ENCODE measurements around the gene C19orf12.

Gene C19orf12

DNA sequence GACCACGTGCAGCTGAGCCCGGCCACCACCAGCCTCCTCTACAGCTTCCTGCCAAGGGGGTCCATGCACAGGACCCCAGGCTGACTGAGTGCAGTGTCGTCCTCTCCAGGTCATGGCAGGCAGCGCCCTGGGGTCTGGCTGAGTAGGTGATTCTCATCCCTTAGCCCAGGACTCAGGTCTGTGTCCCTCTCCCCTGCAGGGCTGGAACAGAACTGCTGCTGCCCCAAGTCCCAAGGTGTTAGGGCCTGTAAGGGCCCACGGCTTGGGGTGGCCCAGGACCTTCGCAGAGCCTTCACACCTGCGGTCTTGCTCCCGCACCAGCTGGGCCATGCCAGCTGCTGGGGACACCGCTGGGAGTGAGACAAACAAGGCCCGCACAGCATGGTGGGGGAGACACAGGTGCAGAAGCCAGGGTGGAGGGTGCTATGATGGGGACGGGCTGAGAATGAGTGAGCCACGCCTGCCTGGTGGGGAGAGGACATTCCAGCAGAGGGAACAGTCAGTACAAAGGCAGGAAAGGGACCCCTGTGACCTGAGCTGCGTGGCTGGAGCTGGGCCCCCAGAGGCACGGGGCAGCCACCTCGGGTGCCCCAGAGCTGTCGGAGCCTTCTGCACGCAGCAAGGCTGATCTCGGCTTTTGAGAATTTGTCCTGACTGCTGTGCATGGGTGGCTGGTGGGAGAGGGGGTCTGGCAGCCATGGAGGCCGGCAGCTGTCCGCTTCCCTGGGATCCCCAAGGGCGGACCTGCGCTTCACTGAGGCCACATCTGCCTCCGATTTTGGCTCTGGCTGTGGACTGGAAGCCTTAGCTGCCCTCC is 37.9 kb downstream of the C19orf12 start:
- TF ChIP-seq, protein P1, sequence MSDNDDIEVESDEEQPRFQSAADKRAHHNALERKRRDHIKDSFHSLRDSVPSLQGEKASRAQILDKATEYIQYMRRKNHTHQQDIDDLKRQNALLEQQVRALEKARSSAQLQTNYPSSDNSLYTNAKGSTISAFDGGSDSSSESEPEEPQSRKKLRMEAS (IDR thresholded peaks at IDR 0.05; ENCODE audit: low read depth, low read length), result no peak
- TF ChIP-seq, protein P2, sequence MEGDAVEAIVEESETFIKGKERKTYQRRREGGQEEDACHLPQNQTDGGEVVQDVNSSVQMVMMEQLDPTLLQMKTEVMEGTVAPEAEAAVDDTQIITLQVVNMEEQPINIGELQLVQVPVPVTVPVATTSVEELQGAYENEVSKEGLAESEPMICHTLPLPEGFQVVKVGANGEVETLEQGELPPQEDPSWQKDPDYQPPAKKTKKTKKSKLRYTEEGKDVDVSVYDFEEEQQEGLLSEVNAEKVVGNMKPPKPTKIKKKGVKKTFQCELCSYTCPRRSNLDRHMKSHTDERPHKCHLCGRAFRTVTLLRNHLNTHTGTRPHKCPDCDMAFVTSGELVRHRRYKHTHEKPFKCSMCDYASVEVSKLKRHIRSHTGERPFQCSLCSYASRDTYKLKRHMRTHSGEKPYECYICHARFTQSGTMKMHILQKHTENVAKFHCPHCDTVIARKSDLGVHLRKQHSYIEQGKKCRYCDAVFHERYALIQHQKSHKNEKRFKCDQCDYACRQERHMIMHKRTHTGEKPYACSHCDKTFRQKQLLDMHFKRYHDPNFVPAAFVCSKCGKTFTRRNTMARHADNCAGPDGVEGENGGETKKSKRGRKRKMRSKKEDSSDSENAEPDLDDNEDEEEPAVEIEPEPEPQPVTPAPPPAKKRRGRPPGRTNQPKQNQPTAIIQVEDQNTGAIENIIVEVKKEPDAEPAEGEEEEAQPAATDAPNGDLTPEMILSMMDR (IDR thresholded peaks at IDR 0.05; ENCODE audit: low read depth, low read length), result no peak
- TF ChIP-seq POLR2A (IDR thresholded peaks at IDR 0.05; ENCODE audit: extremely low read depth, insufficient read length) (no peak), MYC (IDR thresholded peaks at IDR 0.05; ENCODE audit: low read depth, low read length) (no peak)
- no peak overlapping the region for H3K4me3 ChIP-seq (ENCODE audit: low read depth, low read length)
- no peak for DNase-seq (ENCODE audit: low read depth)

DNA sequence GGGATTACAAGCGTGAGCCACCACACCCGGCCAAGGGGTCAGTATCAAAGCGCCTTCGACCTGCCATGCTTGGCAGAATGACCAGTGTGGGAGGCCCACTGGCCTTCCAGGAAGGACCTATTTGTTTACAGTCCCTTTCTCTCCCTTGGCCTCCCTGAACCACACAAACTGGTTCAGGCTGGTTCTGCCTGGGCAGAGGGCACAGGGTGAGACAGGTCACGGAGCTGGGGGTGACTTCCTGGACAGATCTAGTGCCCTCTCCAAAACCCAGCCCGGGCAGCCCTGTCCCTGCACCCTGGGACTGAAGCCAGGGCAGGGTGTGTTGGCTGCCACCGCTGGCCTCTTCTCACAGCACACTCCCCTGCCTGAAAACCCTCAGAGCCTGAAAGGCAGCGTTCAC is 38.5 kb downstream of the C19orf12 start:
- H3K4me3 ChIP-seq (ENCODE audit: low read depth, low read length), result no peak overlapping the region
- TF ChIP-seq, protein P1 (IDR thresholded peaks at IDR 0.05; ENCODE audit: low read depth, low read length), result no peak
- TF ChIP-seq, protein P2 (IDR thresholded peaks at IDR 0.05; ENCODE audit: low read depth, low read length), result no peak
- TF ChIP-seq POLR2A (IDR thresholded peaks at IDR 0.05; ENCODE audit: extremely low read depth, insufficient read length) (no peak), MYC (IDR thresholded peaks at IDR 0.05; ENCODE audit: low read depth, low read length) (no peak)
- DNase-seq (ENCODE audit: low read depth), result no peak

DNA sequence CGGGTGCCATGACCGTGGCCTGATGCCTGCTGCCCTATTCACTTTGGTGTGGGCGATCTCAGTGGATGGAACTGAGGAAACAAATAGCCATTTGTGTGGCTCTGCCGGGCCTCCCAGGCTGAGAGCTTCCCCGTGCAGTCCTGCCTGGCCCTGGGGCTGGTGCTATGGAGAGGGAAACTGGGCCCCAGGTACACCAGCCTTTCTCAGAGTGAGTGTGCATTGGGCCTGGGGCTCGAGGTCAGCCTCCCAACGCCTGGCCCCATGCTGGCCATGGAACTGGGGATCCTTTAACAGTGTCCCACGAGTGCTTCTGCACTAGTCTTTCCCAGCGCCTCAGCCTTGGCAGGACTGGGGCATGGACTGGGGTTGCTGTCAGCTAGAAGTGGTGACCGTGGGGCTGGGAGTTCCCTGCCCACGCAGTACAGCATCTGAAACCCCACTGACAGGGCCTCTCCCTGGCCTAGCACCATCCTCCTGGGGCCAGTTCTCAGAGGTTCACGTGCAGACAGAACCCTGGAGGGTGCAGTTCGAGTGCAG is 39.3 kb downstream of the C19orf12 start:
- H3K4me3 ChIP-seq (ENCODE audit: low read depth, low read length), result no peak overlapping the region
- TF ChIP-seq, protein P1 (IDR thresholded peaks at IDR 0.05; ENCODE audit: low read depth, low read length), result no peak
- TF ChIP-seq MYC (IDR thresholded peaks at IDR 0.05; ENCODE audit: low read depth, low read length) (no peak), POLR2A (IDR thresholded peaks at IDR 0.05; ENCODE audit: extremely low read depth, insufficient read length) (no peak)
- no peak for DNase-seq (ENCODE audit: low read depth)

DNA sequence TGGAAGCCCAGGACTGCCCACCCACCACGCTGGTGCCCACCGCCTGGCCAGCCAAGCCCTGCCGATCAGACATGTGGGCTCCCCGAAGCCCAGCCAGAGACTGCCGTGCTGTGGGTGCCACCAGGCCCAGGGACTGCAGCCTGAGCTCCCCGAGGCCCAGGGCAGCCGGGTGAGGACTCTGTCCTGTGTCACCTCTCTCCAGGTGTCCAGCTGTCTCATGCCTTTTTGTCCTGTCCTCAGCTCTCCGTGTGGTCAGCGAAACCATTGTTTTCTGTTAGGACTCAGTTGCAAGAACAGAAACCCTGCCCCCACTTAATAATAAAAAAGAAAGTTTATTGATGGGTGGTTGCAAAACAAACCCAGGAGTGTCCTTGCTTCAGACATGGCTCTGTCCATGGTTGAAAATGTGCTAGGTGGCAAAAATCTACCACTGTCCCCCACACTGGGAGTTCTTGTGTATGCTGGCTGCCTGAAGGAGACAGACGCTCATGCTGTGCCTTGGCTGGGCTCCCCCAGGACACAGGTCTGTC is 39.9 kb downstream of the C19orf12 start:
- no peak for TF ChIP-seq POLR2A (IDR thresholded peaks at IDR 0.05; ENCODE audit: extremely low read depth, insufficient read length)
- TF ChIP-seq, protein P2 (IDR thresholded peaks at IDR 0.05; ENCODE audit: low read depth, low read length), result no peak
- TF ChIP-seq MYC (IDR thresholded peaks at IDR 0.05; ENCODE audit: low read depth, low read length), result no peak
- TF ChIP-seq, protein P1 (IDR thresholded peaks at IDR 0.05; ENCODE audit: low read depth, low read length), result no peak
- DNase-seq (ENCODE audit: low read depth), result no peak
- no peak overlapping the region for H3K4me3 ChIP-seq (ENCODE audit: low read depth, low read length)

DNA sequence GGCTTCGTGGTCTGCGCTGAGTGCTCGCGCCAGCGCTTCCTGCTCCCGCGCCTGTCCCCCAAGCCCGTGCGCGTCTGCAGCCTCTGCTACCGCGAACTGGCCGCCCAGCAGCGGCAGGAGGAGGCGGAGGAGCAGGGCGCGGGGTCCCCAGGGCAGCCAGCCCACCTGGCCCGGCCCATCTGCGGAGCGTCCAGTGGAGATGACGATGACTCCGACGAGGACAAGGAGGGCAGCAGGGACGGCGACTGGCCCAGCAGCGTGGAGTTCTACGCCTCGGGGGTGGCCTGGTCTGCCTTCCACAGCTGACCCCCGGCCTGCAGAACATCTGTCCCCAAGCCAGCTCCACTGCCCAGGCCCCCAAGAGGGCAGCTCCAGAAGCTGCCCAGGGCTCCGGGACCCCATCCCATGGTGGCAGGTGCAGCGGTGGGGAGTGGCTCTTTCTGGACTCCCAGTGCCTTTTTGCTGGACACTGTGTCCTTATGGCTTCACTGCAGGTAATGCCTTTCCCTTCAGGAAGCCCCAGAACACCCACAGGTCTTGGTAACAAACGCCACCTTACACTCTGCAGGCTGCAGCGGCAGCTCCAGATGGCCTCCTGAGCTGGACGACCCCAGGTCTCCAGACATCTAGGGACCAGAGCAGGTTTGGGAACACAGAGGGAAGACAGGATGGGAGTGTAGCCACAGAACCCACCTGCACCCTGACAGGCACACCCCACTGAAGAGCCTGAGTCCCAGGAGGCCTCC is 40.5 kb downstream of the C19orf12 start:
- H3K4me3 ChIP-seq (ENCODE audit: low read depth, low read length), result no peak overlapping the region
- TF ChIP-seq POLR2A (IDR thresholded peaks at IDR 0.05; ENCODE audit: extremely low read depth, insufficient read length) (no peak), MYC (IDR thresholded peaks at IDR 0.05; ENCODE audit: low read depth, low read length) (no peak)
- TF ChIP-seq, protein P2 (IDR thresholded peaks at IDR 0.05; ENCODE audit: low read depth, low read length), result no peak
- TF ChIP-seq, protein P1 (IDR thresholded peaks at IDR 0.05; ENCODE audit: low read depth, low read length), result no peak
- no peak for DNase-seq (ENCODE audit: low read depth)

All from NB4 (cell line).